K562 treated with DMSO at 1 percent for 4 hours (cell line): ENCODE data around the gene RORB. TPM values are rescaled to one million over a fixed set of nuclear protein-coding genes. Genes with fewer than 3 reads are reported as not detected.

Experiments
- total RNA-seq: library from RNA; unstranded; fragments of 300-600 nt; gene quantifications from 2 replicates; pipeline ENCODE4 v1.2.3, GENCODE V29; 2022; ENCODE audit not compliant: insufficient read depth

The RORB gene
- total RNA-seq = not detected in 2 replicates

DNA sequence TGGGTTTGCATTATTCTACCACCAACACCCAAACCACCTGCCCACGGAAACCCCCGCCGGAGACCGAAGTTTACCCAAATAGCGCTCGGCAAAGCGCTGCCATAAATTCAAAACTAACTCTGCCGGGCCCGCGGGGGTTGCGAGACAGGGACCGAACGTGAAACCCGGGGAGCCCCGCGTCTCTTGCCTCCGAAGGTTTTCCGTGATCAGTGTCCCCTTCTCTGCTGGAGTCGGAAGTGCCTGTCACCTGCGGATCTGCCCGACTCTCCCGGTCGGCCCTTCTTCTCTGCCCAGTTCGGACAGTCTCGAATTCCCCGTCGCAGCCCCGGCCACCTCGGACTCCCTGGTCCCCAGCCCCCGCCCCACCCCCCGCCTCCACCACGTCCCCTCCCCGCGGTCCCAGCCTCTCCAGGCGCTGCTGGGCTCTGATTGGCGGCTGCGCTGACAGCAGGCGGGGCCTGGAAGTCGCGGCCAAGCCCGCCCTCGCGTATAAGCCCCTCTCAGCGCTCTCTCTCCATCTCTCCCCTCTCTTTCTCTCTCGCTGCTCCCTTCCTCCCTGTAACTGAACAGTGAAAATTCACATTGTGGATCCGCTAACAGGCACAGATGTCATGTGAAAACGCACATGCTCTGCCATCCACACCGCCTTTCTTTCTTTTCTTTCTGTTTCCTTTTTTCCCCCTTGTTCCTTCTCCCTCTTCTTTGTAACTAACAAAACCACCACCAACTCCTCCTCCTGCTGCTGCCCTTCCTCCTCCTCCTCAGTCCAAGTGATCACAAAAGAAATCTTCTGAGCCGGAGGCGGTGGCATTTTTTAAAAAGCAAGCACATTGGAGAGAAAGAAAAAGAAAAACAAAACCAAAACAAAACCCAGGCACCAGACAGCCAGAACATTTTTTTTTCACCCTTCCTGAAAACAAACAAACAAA is at the start of gene RORB:
TSS of gene RORB (plus strand) at position 517 of the 929 bp plus-strand sequence. CDS start 642 bp downstream, outside the sequence.

